ENCODE results near the gene NCK2. TPM values are rescaled to one million over a fixed set of nuclear protein-coding genes. Genes with fewer than 3 reads are reported as not detected.

The NCK2 gene
- total RNA-seq: 10 to 100 TPM; 41.0 to 50.0 TPM

DNA sequence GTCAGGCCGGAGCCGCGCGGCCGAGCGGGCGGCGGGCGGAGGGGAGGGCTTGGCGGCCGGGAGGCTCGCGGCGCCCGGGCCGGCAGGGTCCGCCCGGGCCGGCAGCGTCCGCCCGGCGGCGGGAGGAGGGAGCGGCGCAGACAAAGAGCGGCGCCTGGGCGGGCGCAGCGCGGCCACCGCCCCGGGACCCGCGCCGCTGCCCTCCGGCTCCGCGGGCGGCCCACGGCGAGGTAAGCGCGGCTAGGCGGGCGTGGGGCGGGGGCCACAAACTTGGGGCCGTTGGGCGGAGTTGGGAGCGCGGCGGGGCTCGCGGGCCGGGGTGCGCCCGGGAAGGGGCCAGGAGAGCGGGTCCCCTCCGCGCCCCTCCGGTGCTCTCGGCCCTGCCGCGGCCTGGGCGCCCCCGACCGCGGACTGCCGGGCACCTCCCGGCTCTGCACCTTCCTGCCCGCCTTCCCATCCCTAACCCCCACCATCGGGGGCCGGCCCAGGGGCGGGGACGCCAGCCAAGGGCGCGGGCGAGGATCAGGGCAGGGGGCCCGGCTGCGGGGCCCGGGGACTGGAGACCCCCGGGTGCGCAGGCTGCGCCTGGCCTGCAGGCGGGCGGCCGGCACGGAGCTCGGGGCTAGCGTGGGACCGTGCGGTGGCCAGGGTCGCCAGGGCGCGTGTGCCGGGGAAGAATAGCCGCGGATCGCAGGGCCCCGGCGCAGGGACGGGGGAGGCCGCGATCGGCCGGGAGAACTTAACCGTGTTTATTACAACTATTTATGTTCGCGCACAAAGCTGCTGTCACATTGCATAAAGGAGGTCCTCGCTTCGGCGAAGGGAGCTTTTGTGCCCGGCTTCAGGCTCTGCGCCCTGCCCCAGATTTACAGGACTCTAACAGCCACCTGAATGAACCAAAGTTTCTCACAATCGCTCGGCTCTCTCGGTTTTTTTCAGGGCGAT is at the start of gene NCK2:
TSS of gene NCK2 (plus strand) at position 4 of the 945 bp plus-strand sequence. CDS start 110,152 bp downstream, outside the sequence.
- Histone ChIP-seq H3K27me3 (replicated peaks; ENCODE audit: insufficient read depth) (no peaks in the 10 kb centered on the region), H3K4me3 (peak within 1 kb of the TSS; percentile 92), H3K36me3 (no peaks in the 10 kb centered on the region), H3K9me3 (no peaks in the 10 kb centered on the region), H3K4me1 (ENCODE audit: control insufficient read depth in 1 of 2, low read depth in 2 of 2) (peaks cover 16 to 37% of the 10 kb centered on the region in 2 donors), H3K27ac (peak within 1 kb of the TSS; percentile 71 to 79)
- TF ChIP-seq, protein P1, sequence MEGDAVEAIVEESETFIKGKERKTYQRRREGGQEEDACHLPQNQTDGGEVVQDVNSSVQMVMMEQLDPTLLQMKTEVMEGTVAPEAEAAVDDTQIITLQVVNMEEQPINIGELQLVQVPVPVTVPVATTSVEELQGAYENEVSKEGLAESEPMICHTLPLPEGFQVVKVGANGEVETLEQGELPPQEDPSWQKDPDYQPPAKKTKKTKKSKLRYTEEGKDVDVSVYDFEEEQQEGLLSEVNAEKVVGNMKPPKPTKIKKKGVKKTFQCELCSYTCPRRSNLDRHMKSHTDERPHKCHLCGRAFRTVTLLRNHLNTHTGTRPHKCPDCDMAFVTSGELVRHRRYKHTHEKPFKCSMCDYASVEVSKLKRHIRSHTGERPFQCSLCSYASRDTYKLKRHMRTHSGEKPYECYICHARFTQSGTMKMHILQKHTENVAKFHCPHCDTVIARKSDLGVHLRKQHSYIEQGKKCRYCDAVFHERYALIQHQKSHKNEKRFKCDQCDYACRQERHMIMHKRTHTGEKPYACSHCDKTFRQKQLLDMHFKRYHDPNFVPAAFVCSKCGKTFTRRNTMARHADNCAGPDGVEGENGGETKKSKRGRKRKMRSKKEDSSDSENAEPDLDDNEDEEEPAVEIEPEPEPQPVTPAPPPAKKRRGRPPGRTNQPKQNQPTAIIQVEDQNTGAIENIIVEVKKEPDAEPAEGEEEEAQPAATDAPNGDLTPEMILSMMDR (IDR thresholded peaks at IDR 0.05): peak; percentile 20
- DNase-seq (ENCODE audit: low spot score) (no peak), ATAC-seq (ENCODE audit: insufficient number of reproducible peaks, low FRiP score, low read depth) (peak; percentile 25)

DNA sequence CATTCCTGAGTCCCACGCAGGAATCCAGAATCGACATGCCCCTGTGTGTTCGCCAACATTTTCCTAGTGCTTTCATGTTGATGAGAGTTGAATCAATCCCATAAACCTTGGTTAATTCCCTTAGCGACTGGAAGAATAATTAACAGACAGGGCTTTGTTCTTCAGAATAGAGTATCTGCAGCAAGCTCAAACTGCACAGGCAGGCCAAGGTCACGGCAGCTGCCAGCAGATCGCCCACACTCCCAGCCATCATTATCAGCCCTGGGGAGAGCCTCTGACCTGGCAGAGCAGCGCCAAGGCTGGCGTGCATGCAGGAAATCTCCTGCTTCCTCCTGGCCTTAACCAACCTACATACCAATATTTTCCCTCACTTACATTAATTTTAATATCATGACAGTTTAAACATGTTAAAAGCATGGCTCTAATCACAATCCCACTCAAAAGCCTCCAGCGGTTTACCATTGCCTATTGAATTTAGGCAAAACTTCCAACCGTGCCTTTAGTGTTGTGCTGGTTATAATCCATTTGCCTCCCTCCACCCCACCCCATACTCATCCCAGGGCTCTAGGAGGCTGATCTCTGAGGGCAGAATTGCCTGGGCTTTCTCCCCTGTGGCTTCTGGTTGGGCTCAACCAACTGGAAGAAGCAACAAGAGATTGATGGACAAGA is 46.8 kb upstream of the NCK2 start:
- H3K9me3 ChIP-seq: no peaks in the 10 kb centered on the region
- no peak for ATAC-seq (ENCODE audit: insufficient number of reproducible peaks, low FRiP score, low read depth)
- no peaks in the 10 kb centered on the region for H3K4me1 ChIP-seq (ENCODE audit: control insufficient read depth in 1 of 2, low read depth in 2 of 2)
- no peak overlapping the region for H3K4me3 ChIP-seq
- no peaks in the 10 kb centered on the region for H3K27me3 ChIP-seq (replicated peaks; ENCODE audit: insufficient read depth)
- no peak overlapping the region for H3K27ac ChIP-seq
- TF ChIP-seq, protein P1 (IDR thresholded peaks at IDR 0.05): no peak
- no peak for DNase-seq (ENCODE audit: low spot score)
- H3K36me3 ChIP-seq: no peaks in the 10 kb centered on the region

DNA sequence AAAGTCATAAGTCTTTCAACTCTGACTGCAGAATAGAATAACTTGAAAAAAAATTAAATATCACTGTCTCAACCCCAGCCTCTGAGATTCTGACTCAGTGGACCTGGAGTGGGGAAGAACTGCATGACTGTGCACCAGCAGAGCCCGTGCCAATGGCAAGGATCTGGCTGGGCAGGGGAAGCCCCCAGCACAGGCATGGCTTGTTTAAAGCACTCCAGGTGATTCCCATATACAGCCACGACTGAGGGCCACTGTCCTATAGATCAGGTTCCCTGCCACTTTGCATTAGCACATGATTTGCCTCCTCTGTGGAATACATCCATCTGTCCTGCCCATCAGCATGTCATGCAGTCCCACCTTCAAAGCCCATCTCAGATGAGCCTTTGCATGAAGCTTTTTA is 45.9 kb upstream of the NCK2 start:
- no peak overlapping the region for H3K27ac ChIP-seq
- no peaks in the 10 kb centered on the region for H3K27me3 ChIP-seq (replicated peaks; ENCODE audit: insufficient read depth)
- H3K36me3 ChIP-seq: no peaks in the 10 kb centered on the region
- TF ChIP-seq, protein P1 (IDR thresholded peaks at IDR 0.05): no peak
- H3K4me1 ChIP-seq (ENCODE audit: control insufficient read depth in 1 of 2, low read depth in 2 of 2): no peaks in the 10 kb centered on the region
- no peak for DNase-seq (ENCODE audit: low spot score)
- no peaks in the 10 kb centered on the region for H3K9me3 ChIP-seq
- no peak for ATAC-seq (ENCODE audit: insufficient number of reproducible peaks, low FRiP score, low read depth)
- H3K4me3 ChIP-seq: no peak overlapping the region

DNA sequence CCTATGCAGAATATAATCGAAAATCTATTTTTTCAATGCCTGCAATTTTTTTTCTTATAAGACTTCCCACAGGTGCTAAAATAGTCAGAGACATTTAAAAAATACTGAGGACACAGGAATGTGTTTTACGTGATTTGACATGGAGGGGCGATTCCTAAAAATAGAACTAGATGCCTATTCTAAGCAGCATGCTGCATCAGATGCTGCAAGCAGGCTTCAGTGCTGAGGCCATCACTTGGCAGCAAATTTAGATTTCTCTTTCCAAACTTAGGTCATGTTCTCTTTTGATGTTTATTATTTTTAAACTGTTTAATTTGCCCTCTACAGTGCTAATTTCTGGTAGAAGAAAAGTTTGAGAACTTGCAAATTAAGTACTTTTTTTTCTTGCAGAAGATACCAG is 43.7 kb upstream of the NCK2 start:
- H3K4me3 ChIP-seq: no peak overlapping the region
- H3K27ac ChIP-seq: no peak overlapping the region
- no peaks in the 10 kb centered on the region for H3K27me3 ChIP-seq (replicated peaks; ENCODE audit: insufficient read depth)
- H3K9me3 ChIP-seq: no peaks in the 10 kb centered on the region
- no peaks in the 10 kb centered on the region for H3K4me1 ChIP-seq (ENCODE audit: control insufficient read depth in 1 of 2, low read depth in 2 of 2)
- TF ChIP-seq, protein P1 (IDR thresholded peaks at IDR 0.05): no peak
- DNase-seq (ENCODE audit: low spot score): no peak
- no peak for ATAC-seq (ENCODE audit: insufficient number of reproducible peaks, low FRiP score, low read depth)
- no peaks in the 10 kb centered on the region for H3K36me3 ChIP-seq

DNA sequence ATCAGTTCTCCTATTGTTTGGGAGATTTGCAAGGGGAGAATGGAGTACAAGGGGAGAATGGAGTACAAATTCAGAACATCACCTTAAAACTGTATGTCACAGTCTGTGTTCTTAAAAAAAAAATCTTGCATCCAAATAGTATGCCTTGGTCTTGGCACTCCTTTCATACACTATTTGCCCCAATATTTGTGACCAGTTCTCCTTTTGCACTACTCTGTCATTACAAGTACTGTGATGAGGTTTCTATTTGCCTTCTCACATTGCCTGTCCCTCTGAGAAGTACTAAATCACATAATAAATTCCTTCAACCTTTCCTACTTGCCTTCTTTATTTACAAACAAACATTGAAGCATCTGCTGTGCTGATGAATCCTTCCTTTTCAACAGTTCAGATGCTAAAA is 36.0 kb upstream of the NCK2 start:
- no peak overlapping the region for H3K27ac ChIP-seq
- H3K36me3 ChIP-seq: no peaks in the 10 kb centered on the region
- no peaks in the 10 kb centered on the region for H3K27me3 ChIP-seq (replicated peaks; ENCODE audit: insufficient read depth)
- no peak overlapping the region for H3K4me3 ChIP-seq
- no peaks in the 10 kb centered on the region for H3K4me1 ChIP-seq (ENCODE audit: control insufficient read depth in 1 of 2, low read depth in 2 of 2)
- ATAC-seq (ENCODE audit: insufficient number of reproducible peaks, low FRiP score, low read depth): no peak
- H3K9me3 ChIP-seq: no peaks in the 10 kb centered on the region
- DNase-seq (ENCODE audit: low spot score): no peak
- TF ChIP-seq, protein P1 (IDR thresholded peaks at IDR 0.05): no peak
